Duodenal mucosa (tissue), 2 donors: ENCODE measurements around the gene MRPS6.

Experiments
- H3K27ac ChIP-seq: one replicate; pipeline ENCODE4 v1.7.0; 2013; ENCODE audit warnings: low read depth, low read length
- H3K27me3 ChIP-seq, 2 donors: one replicate each; pipeline ENCODE4 v1.7.0; 2013; ENCODE audit warnings: low read length in 2 of 2, control low read depth in 1 of 2; ENCODE audit not compliant: insufficient read depth in 2 of 2, control insufficient read depth in 1 of 2
- H3K36me3 ChIP-seq, 2 donors: one replicate each; pipeline ENCODE4 v1.7.0; 2013; ENCODE audit warnings: low read length in 2 of 2, control low read depth in 1 of 2; ENCODE audit not compliant: insufficient read depth in 2 of 2, control insufficient read depth in 1 of 2
- H3K4me1 ChIP-seq, 2 donors: one replicate each; pipeline ENCODE4 v1.7.0; 2013; ENCODE audit warnings: low read length in 2 of 2, control low read depth in 1 of 2; ENCODE audit not compliant: insufficient read depth in 2 of 2, control insufficient read depth in 1 of 2
- H3K4me3 ChIP-seq, 2 donors: one replicate each; pipeline ENCODE4 v1.7.0; 2013; ENCODE audit warnings: low read length in 2 of 2, low read depth in 1 of 2
- H3K9ac ChIP-seq, 2 donors: one replicate each; pipeline ENCODE4 v1.7.0; 2013; ENCODE audit warnings: low read length in 2 of 2, low read depth in 1 of 2
- H3K9me3 ChIP-seq, 2 donors: one replicate each; pipeline ENCODE4 v1.7.0; 2013; ENCODE audit warnings: low read length in 2 of 2, control low read depth in 1 of 2; ENCODE audit not compliant: control insufficient read depth in 1 of 2

The MRPS6 gene

GRCh38 chr21:34113842-34114241, 40.5 kb downstream of the MRPS6 start:
- Histone ChIP-seq H3K36me3 (no peaks in the 10 kb centered on the region), H3K27me3 (no peaks in the 10 kb centered on the region), H3K27ac (no peak overlapping the region), H3K9ac (no peak overlapping the region), H3K4me1 (peaks cover 9 to 27% of the 10 kb centered on the region in 2 donors), H3K9me3 (no peaks in the 10 kb centered on the region), H3K4me3 (no peak overlapping the region)

GRCh38 chr21:34115160-34115559, 41.8 kb downstream of the MRPS6 start:
- H3K27ac ChIP-seq, result no peak overlapping the region
- no peak overlapping the region for H3K9ac ChIP-seq
- H3K4me1 ChIP-seq, result peaks cover 9 to 27% of the 10 kb centered on the region in 2 donors
- H3K9me3 ChIP-seq, result no peaks in the 10 kb centered on the region
- no peaks in the 10 kb centered on the region for H3K36me3 ChIP-seq
- H3K4me3 ChIP-seq, result no peak overlapping the region
- H3K27me3 ChIP-seq, result no peaks in the 10 kb centered on the region

- H3K4me1 ChIP-seq, result peaks cover 9 to 22% of the 10 kb centered on the region in 2 donors
- H3K27ac ChIP-seq, result no peak overlapping the region
- no peak overlapping the region for H3K9ac ChIP-seq
- peak overlapping the region in 1 of 2 donors; percentile 12 for H3K4me3 ChIP-seq
- H3K9me3 ChIP-seq, result no peaks in the 10 kb centered on the region
- no peaks in the 10 kb centered on the region for H3K36me3 ChIP-seq
- H3K27me3 ChIP-seq, result no peaks in the 10 kb centered on the region
These were observed 43.2 kb downstream of the MRPS6 start for GRCh38 chr21:34116569-34116968.

GRCh38 chr21:34120867-34121266, 47.5 kb downstream of the MRPS6 start:
- H3K27ac ChIP-seq, result no peak overlapping the region
- no peaks in the 10 kb centered on the region for H3K9me3 ChIP-seq
- H3K9ac ChIP-seq, result no peak overlapping the region
- H3K27me3 ChIP-seq, result no peaks in the 10 kb centered on the region
- H3K4me1 ChIP-seq, result peaks cover 7 to 14% of the 10 kb centered on the region in 2 donors
- H3K36me3 ChIP-seq, result peaks cover 5 to 6% of the 10 kb centered on the region in 2 donors
- no peak overlapping the region for H3K4me3 ChIP-seq

- H3K4me1 ChIP-seq, result peaks cover 0 to 5% of the 10 kb centered on the region in 2 donors
- peaks cover 16 to 18% of the 10 kb centered on the region in 2 donors for H3K36me3 ChIP-seq
- no peak overlapping the region for H3K27ac ChIP-seq
These were observed 48.7 kb downstream of the MRPS6 start for GRCh38 chr21:34122047-34122446.

GRCh38 chr21:34123609-34124008, 50.2 kb downstream of the MRPS6 start:
- peaks cover 0 to under 1% of the 10 kb centered on the region in 2 donors for H3K4me1 ChIP-seq
- H3K36me3 ChIP-seq, result peaks cover 16 to 18% of the 10 kb centered on the region in 2 donors
- H3K9ac ChIP-seq, result no peak overlapping the region
- H3K4me3 ChIP-seq, result no peak overlapping the region
- H3K27me3 ChIP-seq, result no peaks in the 10 kb centered on the region
- H3K9me3 ChIP-seq, result no peaks in the 10 kb centered on the region
- no peak overlapping the region for H3K27ac ChIP-seq

More at GRCh38 chr21:34122047-34122446, 48.7 kb downstream of the MRPS6 start:
- Histone ChIP-seq H3K9ac (no peak overlapping the region), H3K9me3 (no peaks in the 10 kb centered on the region), H3K27me3 (no peaks in the 10 kb centered on the region), H3K4me3 (no peak overlapping the region)

GRCh38 chr21:34126269-34126668, 52.9 kb downstream of the MRPS6 start:
- Histone ChIP-seq H3K9me3 (no peaks in the 10 kb centered on the region), H3K9ac (no peak overlapping the region), H3K27ac (no peak overlapping the region), H3K4me3 (no peak overlapping the region), H3K27me3 (no peaks in the 10 kb centered on the region), H3K4me1 (peaks cover 12 to 18% of the 10 kb centered on the region in 2 donors), H3K36me3 (peaks cover 16 to 18% of the 10 kb centered on the region in 2 donors)

- no peak overlapping the region for H3K27ac ChIP-seq
- peaks cover 16 to 18% of the 10 kb centered on the region in 2 donors for H3K36me3 ChIP-seq
- H3K4me1 ChIP-seq, result peaks cover 13 to 18% of the 10 kb centered on the region in 2 donors
- H3K27me3 ChIP-seq, result no peaks in the 10 kb centered on the region
- H3K9ac ChIP-seq, result no peak overlapping the region
- no peak overlapping the region for H3K4me3 ChIP-seq
- H3K9me3 ChIP-seq, result no peaks in the 10 kb centered on the region
These were observed 53.3 kb downstream of the MRPS6 start for GRCh38 chr21:34126691-34127090.

GRCh38 chr21:34128124-34128523, 54.7 kb downstream of the MRPS6 start:
- Histone ChIP-seq H3K4me3 (no peak overlapping the region), H3K4me1 (peaks cover 13 to 18% of the 10 kb centered on the region in 2 donors), H3K9me3 (no peaks in the 10 kb centered on the region), H3K27ac (no peak overlapping the region), H3K36me3 (peaks cover 16 to 18% of the 10 kb centered on the region in 2 donors), H3K9ac (no peak overlapping the region), H3K27me3 (no peaks in the 10 kb centered on the region)

GRCh38 chr21:34128674-34129038, 55.3 kb downstream of the MRPS6 start:
- Histone ChIP-seq H3K27me3 (no peaks in the 10 kb centered on the region), H3K9ac (no peak overlapping the region), H3K27ac (no peak overlapping the region), H3K36me3 (peaks cover 16 to 18% of the 10 kb centered on the region in 2 donors), H3K9me3 (no peaks in the 10 kb centered on the region), H3K4me1 (peaks cover 13 to 22% of the 10 kb centered on the region in 2 donors), H3K4me3 (no peak overlapping the region)
